Fibroblast of pulmonary artery (primary cell): ENCODE results near the gene TNFSF12.

ENCODE experiments used
- DNase-seq: peaks from one replicate; pipeline ENCODE4 v3.0.0-alpha.2; 2010; ENCODE audit warnings: low read depth
- H3K4me3 ChIP-seq: replicated peaks from 2 replicates; pipeline ENCODE4 v1.5.1; 2011; ENCODE audit warnings: low read depth, mild to moderate bottlenecking, control low read depth, low read length, moderate library complexity
- TF ChIP-seq, protein P1 (sequence below): IDR thresholded peaks from 2 replicates; pipeline ENCODE4 v1.5.1; 2011; ENCODE audit warnings: mild to moderate bottlenecking, control low read depth, low read length, inconsistent platforms; ENCODE audit errors: missing control alignments

The TNFSF12 gene

DNA sequence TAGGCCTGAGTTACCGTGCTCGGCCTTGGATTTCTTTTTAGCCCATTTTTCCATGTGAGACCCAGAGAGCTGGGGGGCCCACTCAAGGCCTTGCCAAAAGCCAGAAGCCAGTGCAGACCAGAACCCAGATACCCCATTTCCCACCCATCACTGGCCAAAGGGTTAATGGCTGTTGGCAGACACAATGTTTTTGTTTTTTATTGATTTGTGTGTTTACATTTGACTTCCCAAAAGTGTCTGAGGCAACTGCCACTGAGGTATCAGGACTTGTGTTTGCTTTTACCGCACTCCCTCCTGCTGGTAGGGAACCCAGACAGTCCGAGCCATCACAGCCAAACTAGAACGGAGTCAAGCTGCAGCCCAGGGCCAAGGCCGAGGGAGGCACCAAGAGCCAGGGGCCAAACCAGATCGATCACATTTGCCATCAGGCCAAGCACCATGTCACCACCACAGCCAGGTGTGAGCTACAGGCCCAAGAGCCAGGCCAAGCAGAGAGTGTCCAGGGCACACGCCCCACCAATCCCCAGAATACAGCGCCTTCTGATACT, 7.7 kb upstream of the TNFSF12 start:
- TF ChIP-seq, protein P1, sequence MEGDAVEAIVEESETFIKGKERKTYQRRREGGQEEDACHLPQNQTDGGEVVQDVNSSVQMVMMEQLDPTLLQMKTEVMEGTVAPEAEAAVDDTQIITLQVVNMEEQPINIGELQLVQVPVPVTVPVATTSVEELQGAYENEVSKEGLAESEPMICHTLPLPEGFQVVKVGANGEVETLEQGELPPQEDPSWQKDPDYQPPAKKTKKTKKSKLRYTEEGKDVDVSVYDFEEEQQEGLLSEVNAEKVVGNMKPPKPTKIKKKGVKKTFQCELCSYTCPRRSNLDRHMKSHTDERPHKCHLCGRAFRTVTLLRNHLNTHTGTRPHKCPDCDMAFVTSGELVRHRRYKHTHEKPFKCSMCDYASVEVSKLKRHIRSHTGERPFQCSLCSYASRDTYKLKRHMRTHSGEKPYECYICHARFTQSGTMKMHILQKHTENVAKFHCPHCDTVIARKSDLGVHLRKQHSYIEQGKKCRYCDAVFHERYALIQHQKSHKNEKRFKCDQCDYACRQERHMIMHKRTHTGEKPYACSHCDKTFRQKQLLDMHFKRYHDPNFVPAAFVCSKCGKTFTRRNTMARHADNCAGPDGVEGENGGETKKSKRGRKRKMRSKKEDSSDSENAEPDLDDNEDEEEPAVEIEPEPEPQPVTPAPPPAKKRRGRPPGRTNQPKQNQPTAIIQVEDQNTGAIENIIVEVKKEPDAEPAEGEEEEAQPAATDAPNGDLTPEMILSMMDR = no peak
- H3K4me3 ChIP-seq = no peak overlapping the region
- DNase-seq = no peak

GRCh38 chr17:7544911-7545310, 3.9 kb upstream of the TNFSF12 start:
- TF ChIP-seq, protein P1 = no peak
- no peak overlapping the region for H3K4me3 ChIP-seq
- DNase-seq = no peak

- no peak for DNase-seq
Observed at GRCh38 chr17:7549401-7550055, 670 bp downstream of the TNFSF12 start.

DNA sequence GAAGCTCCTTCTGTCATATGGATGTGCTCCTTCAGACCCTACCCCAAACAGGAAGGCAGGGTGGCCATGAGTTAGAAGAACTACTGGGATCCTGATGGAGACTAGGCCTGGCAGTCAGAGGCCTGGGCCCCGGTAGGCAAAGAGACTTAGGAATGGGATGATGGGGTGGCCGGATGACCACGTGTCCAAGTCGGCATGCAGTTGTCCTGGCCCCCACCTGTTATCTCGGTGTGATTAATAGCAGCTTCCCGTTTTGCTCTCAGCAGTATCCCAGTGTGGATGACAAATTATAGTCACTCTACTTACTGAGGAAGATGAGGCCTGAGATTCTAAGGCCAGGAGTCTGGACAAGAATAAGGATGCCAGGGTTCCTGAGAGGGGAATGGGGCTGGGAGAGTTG, 1.5 kb downstream of the TNFSF12 start:
- TF ChIP-seq, protein P1 = no peak
- DNase-seq = no peak
- no peak overlapping the region for H3K4me3 ChIP-seq

More at GRCh38 chr17:7549401-7550055, 670 bp downstream of the TNFSF12 start:
- TF ChIP-seq, protein P1 = no peak
- peak overlapping the region; percentile 58 for H3K4me3 ChIP-seq

- H3K4me3 ChIP-seq = no peak overlapping the region
- no peak for DNase-seq
- TF ChIP-seq, protein P1 = no peak
Observed at GRCh38 chr17:7551396-7551795, 2.5 kb downstream of the TNFSF12 start.

- DNase-seq = no peak
- H3K4me3 ChIP-seq = no peak overlapping the region
- TF ChIP-seq, protein P1 = no peak
Observed at GRCh38 chr17:7552621-7553051, 3.8 kb downstream of the TNFSF12 start.

DNA sequence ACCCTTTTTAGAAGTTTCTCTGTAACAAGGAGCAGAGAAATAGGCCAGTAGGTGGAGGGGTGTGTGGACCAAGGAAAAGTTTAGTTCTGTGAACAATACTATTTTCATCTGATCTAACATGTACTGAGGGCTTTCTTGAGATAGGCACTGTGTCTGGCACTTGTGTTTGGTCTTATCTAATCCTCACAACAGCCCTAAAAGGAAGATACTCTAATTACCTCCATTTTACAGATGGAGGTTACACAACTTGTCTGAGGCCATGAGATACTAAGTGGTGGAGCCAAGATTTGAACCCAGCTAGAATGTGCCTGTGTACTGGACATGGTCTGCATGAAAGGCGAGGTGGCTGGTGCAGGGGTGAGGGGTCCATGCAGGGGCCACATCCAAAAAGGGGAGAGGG, 4.5 kb downstream of the TNFSF12 start:
- TF ChIP-seq, protein P1 = no peak
- no peak overlapping the region for H3K4me3 ChIP-seq
- DNase-seq = no peak
